Activated T-helper 9 cell treated with anti-CD3 and anti-CD28 coated beads, Interleukin-2, amount 50 U/mL, for 16 hours (primary cell): ENCODE measurements around the gene PIN4.
"Not testable (repeated sequence)": the region's sequence is repeated elsewhere in the genome, so short reads cannot be mapped to it uniquely, and the experiment has no call there.

Experiments used
- DNase-seq: peaks from one replicate; pipeline ENCODE4 v3.0.0-alpha.2; 2020; ENCODE audit warnings: low read depth

The PIN4 gene

DNA sequence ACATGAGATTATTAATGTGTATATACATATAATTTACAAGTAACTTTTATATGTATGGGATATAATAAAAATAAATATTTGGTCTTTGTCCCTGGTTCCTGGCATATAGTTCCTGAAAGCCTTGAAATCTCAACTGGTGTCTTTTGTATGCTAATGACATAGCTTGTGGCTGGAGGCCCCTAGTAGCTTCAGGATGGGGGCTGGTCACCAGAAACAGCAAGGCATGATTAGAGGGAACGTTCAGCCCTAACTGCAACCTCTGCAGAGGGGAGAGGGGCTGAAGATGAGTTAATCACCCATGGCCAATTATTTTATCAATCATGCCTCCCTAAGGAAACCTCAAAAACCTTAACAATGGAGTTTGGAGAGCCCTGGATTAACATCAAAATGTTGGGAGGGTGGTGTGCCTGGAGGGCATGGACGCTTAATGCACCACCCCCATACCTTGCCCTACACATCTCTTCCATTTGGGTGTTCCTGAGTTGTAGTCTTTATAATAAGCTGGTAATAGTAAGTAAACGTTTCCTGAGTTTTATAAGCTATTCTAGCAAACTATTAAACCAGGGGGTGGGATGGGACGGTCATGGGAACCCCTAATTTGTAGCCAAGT lies 21.3 kb downstream of the PIN4 start:
- no peak for DNase-seq

DNA sequence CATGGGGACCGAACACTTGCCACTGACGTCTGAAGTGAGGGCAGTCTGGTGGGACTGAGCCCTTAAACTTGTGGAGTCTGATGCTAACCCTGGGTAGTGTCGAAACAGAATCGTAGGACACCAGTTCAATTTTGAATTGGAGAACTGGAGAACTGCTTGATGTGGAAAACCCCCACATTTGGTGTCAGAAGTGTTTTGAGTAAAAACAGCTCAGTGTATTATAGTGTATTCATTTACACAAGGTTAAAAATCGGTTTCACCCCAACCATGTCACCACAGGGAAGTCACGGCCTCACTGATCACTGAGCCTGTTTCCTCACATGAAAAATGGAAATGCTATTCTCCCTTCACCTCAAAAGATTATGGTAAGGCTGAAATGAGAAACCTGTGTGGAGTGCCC lies 21.9 kb downstream of the PIN4 start:
- no peak for DNase-seq

DNA sequence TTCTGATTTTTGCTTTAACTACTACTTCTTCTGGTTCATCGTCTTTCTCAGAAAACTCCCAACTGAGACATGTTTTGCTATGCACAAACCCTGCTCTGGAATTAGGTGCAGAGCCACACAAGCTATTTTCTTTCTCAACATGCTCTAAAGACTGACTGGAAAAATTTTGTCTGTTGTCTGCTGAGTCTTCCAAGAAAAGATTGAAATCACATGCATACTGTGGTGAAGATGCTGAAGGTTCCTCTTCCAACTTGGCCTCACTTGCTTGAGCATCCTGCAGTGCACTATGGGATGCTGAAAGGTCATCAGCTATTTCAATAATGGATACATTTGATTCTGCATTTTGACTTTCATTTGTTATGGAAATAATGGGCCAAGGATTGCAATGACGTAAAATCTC lies 24.1 kb downstream of the PIN4 start:
- no peak for DNase-seq

DNA sequence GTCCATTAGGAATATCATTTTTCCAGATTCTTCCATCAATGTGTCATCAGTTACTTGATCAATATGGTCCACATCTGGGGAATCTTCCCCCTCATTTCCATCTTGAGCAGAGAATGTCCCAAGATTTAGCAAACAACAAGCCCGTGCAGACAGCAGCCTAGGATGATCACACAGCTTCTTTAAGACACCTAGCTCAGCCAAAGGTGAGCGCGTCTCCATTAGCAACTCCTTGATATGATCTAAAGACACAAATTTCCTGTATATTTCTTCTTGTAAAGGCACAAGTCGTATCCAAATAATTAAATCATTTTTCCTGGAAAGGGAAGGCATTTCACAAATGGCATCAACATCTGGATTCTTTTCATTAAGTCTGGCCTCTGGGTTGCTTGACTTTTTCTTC lies 25.8 kb downstream of the PIN4 start:
- no peak for DNase-seq

DNA sequence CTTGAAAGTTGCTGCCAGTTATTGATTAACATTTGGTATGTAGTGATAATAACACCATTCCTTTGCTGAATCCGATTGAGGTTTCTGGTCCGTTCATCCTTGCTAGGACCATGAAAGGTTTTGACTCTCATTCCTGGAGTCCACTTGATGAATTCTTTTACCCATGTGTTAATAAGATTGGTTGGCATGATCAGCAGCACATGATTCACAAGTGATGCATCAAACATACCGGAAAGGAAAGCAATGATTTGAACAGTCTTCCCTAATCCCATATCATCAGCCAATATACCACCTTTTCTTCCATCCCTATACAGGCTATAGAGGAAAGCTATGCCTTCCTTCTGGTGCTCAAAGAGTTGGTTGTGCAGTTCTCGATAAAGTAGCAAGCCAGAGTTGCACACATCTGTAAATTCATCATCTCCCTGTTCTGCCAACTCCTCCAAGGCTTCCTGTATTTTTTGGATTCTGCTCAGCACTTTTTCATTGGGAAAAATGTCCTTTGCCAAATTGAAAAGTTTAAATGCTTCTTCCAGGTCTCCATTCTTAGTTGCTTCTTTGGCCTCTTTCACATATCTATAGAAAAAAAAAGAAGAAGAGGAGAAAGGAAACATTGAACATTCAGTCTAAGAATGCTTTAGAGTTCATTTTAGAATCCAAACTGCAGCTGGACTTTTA lies 26.7 kb downstream of the PIN4 start:
- DNase-seq = no peak

DNA sequence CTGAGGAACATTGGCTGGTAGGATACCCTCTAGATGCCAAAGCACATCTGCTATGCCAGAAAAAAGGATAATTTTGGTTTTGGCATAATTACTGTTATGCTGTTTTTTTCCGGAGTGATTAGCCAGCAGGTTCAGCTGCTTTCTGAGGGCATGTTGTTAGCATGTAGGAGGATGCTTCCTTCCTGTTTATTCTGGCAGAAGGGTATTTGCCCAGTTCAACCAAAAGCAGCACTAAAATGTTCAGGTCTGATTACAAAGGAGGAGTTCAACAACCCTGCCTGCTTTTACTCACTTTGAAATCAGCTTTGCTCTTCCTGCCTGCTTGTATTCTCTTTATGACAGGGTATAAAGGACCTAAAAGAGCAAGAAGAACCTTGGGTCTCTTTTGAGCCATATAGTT lies 35.4 kb downstream of the PIN4 start:
- DNase-seq = no peak

DNA sequence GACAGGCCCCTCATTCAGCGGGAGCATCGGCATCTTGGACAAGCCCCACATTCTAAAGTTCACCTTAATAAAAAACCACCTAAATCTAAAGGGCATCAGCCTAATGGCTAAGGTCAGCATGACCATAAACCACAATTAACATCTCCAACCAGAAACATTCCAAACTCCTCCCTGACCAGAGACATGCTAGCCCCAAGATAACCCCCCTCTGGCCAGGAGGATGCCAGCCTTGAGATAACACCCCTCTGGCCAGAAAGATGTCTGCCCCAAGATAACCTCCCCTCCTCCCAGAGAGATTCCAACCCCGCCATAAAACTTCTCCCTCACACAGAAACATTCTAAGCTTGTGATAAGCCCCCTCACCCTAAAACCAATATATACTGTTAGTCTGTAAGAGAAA lies 38.8 kb downstream of the PIN4 start:
- DNase-seq = not testable (repeated sequence)

DNA sequence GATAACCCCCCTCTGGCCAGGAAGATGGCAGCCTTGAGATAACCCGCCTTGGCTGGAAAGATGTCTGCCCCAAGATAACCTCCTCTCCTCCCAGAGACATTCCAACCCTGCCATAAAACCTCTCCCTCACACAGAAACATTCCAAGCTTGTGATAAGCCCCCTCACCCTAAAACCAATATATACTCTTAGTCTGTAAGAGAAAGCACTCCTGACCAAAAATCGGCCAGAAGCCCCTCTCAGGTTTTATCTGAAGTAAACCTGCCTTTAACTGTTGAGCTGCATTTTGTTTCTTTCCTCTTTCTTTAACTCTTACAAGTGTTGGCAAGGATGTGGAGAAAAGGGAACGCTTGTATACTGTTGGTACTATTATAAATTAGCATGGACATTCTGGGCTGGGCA lies 48.7 kb downstream of the PIN4 start:
- DNase-seq = no peak

DNA sequence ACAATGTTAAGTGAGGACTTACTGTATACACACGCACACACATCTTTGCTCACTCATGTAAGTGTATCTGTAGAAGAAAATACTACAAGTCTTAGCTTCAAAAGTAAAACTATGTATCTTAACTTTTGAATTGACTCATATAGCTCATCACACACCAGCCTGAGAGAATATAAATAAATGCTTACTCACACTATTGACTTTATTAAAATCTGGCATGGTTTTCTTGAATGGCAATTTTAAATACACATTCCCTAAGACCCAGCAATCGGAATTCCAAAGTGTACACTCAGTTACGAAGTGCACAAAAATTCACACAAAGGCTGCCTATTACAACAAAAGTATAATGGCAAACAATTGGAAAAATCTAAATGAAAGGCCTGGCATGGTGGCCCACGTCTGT lies 55.3 kb downstream of the PIN4 start:
- DNase-seq = no peak

DNA sequence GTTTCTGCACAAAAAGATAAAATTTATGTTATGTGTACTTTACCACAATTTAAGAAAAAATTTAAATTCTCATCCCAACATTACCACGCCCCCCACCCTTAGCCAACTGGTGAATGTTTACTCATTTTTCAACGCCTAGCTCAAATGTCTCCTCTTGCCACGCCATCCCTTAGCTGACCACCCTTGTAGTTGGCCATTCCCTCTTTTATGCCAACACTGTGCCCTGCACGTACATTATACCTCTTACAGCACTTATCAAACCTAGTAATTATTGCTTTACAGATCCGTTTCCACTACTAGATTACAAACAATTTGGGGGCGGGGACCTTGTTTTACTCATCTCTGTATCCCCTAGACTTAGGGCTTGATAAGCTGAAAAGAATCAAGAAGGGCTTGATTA lies 56.6 kb downstream of the PIN4 start:
- no peak for DNase-seq

DNA sequence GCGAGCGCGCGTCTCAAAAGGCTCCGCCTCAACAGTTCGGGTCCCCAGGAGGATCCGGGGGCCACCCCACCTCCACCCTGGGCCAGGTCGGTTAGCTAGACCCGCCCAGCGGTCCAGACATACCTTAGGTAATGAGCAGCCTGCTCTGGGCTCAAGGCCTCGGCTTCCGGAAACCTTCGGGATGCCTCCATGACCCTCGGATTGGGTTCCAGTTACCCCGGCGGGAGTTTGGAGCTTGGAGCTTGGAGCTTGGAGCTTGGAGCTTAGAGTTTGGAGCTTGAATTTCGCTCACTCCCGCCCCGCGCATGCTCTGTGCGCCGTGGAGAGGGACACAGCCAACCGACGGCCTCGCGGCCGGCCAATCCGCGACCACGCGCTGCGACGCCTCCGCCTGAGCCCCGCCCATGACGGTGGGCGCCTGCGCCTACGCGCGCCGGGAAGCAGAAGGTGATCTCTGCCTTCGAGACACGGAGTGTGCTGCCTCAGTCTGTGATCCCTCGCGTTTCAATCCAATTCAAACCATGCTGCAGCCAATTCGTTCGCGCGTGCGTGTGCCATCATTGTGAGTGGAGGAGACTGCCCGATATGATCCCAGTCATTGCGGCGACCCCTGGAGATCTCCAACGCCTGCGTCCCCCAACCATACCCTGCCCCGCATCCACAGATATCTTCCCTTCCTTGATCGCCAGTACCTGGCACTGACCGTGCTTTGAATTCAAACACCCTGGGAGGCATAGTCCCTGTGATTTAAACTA lies 57.3 kb downstream of the PIN4 start, which contains the start of gene ERCC6L:
Gene ERCC6L, minus strand, starts transcription at position 307 of the 755 bp plus-strand sequence. Its CDS starts 116 bp downstream, at position 191.
- peak; percentile 74 for DNase-seq

DNA sequence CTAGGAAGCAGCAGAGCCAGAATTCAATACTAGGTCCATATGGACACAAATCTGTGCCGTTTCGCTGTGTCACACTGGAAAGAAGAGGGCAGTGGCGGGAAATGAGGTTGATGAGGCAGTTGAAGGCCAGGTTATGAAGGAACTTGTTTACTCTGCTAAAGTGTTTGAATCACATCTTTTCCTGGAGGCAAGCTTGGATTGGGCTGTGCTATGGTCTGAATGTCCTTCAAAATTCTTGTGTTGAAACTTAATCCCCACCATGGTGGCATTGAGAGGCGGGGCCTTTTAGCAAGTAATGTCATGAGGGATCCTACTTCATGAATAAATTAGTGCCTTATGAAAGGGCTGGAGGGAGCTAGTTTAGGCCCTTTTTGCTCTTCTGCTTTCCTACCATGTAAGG lies 59.4 kb downstream of the PIN4 start:
- no peak for DNase-seq

DNA sequence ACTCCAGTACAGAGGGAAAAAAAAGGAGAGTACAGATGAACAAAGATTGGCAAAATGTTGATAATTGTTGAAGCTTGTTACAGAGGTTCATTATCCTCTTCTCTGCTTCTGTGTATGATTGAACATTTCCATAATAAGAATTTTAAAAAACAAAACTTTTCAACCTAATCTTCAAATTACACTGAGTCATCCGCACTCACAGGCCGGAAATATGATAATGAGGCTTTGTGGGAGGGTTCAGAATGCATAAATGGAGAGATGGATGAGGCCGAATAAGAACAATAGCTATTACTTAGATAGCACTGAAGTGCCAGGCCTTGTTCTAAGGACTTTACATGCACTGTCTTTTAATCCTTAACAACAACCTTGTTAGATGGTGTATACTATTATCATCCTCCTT lies 61.9 kb downstream of the PIN4 start:
- DNase-seq = no peak

DNA sequence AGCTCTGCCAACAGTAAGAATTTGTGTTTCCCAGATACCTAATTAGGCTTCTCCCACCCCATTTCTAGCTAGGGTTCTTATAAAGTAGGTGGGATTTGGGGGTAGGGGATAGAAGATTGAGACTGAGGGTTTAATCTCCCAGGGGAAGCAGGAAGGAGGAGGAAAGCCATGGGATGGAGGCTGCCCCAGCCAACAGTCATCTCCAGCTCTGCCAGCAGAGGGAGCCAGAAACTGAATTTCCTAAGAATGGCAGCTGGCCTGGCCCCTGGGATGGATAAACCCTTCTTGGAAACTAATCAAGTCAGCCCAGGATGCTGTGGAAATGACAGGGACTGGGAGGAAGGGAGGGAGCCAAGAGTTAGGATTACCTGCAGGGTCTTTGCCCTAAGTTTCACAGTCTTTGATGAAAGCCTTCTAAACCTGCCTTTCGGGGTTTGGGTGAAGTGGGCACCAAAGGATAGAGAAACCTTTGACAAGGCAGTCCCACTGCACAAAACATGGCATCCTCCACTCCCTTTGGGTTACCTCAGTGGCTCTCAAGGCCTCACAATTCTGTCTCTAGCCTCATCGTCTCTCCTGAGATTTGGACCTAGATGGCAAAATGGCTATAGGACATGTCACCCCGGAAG lies 64.0 kb downstream of the PIN4 start:
- DNase-seq = peak; percentile 26

DNA sequence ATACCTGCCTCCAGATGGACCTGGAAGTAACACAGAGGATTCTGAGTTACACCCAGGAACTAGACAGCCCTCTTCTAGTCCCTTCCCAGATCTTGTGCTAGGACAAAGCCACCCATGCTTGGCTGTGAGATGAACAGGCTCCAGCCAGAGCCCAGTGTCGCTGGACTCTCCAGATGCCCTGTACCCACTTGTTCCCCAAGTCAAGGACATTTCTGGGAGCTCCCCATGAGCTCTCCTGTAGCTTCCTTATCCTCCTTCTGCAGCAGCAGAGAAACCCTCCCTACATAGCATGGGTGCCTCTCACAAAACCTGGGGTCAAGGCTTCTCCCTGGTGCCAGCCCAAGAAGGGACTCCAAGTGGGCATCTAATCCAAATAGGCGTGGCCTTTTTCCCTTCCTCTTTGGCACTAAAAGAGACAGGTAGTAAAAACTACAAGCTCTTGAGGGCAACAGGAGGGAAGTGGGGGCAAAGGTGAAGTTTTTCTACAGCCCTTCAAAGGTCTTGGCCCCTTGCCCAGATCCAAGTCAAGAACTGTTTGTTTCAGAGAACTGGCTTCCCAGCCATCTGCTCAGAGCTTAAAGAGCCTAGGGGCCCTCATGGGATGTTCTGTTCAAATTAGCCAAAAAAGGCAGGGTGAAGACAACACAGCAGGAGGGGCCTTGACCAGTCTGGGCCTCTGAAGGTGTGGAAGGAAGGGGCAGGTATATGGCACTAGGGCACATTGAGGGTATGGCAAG lies 65.8 kb downstream of the PIN4 start:
- DNase-seq = no peak
